ENCODE results near the gene ZBTB22.

The ZBTB22 gene

GRCh38 chr6:33329058-33329457 is 11.5 kb upstream of the ZBTB22 start:
- no peak overlapping the region for H3K27ac ChIP-seq (replicated peaks)
- no peaks in the 10 kb centered on the region for H3K27me3 ChIP-seq (ENCODE audit: insufficient read depth, poor library complexity, severe bottlenecking)
- TF ChIP-seq POLR2AphosphoS5 (IDR thresholded peaks at IDR 0.05; ENCODE audit: low read depth), result no peak
- H3K4me3 ChIP-seq (replicated peaks; ENCODE audit: insufficient read depth, low read length), result no peak overlapping the region
- no peak for DNase-seq (ENCODE audit: low read depth in 1 of 2, low spot score in 1 of 2)

GRCh38 chr6:33324125-33324524 is 6.6 kb upstream of the ZBTB22 start:
- Histone ChIP-seq H3K27me3 (ENCODE audit: insufficient read depth, poor library complexity, severe bottlenecking) (no peaks in the 10 kb centered on the region), H3K27ac (replicated peaks) (peak overlapping the region; percentile 86), H3K4me3 (replicated peaks; ENCODE audit: insufficient read depth, low read length) (peak overlapping the region; percentile 58)
- TF ChIP-seq POLR2AphosphoS5 (IDR thresholded peaks at IDR 0.05; ENCODE audit: low read depth) (no peak), SPI1 (IDR thresholded peaks at IDR 0.05; ENCODE audit: borderline replicate concordance, low read depth) (peak; percentile 76)
- peak in 1 of 2 experiments; percentile 31 for DNase-seq (ENCODE audit: low read depth in 1 of 2, low spot score in 1 of 2)

GRCh38 chr6:33323623-33323948 is 6.0 kb upstream of the ZBTB22 start:
- Histone ChIP-seq H3K4me3 (replicated peaks; ENCODE audit: insufficient read depth, low read length) (peak overlapping the region; percentile 58), H3K27ac (replicated peaks) (peak overlapping the region; percentile 86), H3K27me3 (ENCODE audit: insufficient read depth, poor library complexity, severe bottlenecking) (no peaks in the 10 kb centered on the region)
- TF ChIP-seq REST (IDR thresholded peaks at IDR 0.05; ENCODE audit: insufficient replicate concordance, low read depth) (no peak), CTCF (IDR thresholded peaks at IDR 0.05; ENCODE audit: insufficient read depth, low read length) (no peak), POLR2AphosphoS5 (IDR thresholded peaks at IDR 0.05; ENCODE audit: low read depth) (no peak), GABPA (IDR thresholded peaks at IDR 0.05; ENCODE audit: low read depth) (no peak), SPI1 (IDR thresholded peaks at IDR 0.05; ENCODE audit: borderline replicate concordance, low read depth) (no peak)
- no peak for DNase-seq (ENCODE audit: low read depth in 1 of 2, low spot score in 1 of 2)

- Histone ChIP-seq H3K27me3 (ENCODE audit: insufficient read depth, poor library complexity, severe bottlenecking) (no peaks in the 10 kb centered on the region), H3K4me3 (replicated peaks; ENCODE audit: insufficient read depth, low read length) (no peak overlapping the region), H3K27ac (replicated peaks) (no peak overlapping the region; the same call in 1 of the 2 replicates)
- DNase-seq (ENCODE audit: low read depth in 1 of 2, low spot score in 1 of 2), result no peak
- TF ChIP-seq SPI1 (IDR thresholded peaks at IDR 0.05; ENCODE audit: borderline replicate concordance, low read depth), result no peak
- no peak for TF ChIP-seq GABPA (IDR thresholded peaks at IDR 0.05; ENCODE audit: low read depth)
- no peak for TF ChIP-seq REST (IDR thresholded peaks at IDR 0.05; ENCODE audit: insufficient replicate concordance, low read depth)
- TF ChIP-seq CTCF (IDR thresholded peaks at IDR 0.05; ENCODE audit: insufficient read depth, low read length), result no peak
- no peak for TF ChIP-seq POLR2AphosphoS5 (IDR thresholded peaks at IDR 0.05; ENCODE audit: low read depth)
Observed at GRCh38 chr6:33321227-33321626, 3.7 kb upstream of the ZBTB22 start.

Measured in HL-60 (cell line).